HL-60 (cell line): ENCODE results near the gene KDM2B.

ENCODE experiments used
- CTCF ChIP-seq: IDR thresholded peaks from one replicate; pipeline ENCODE4 v1.5.1; 2011; ENCODE audit warnings: low read length, control low read depth, inconsistent platforms; ENCODE audit not compliant: insufficient read depth
- POLR2AphosphoS5 ChIP-seq: IDR thresholded peaks from 2 replicates; pipeline ENCODE4 v1.6.1; 2012; ENCODE audit warnings: low read depth
- REST ChIP-seq: IDR thresholded peaks from 2 replicates; pipeline ENCODE4 v1.6.1; 2012; ENCODE audit warnings: low read depth; ENCODE audit not compliant: insufficient replicate concordance
- SPI1 ChIP-seq: IDR thresholded peaks from 2 replicates; pipeline ENCODE4 v1.6.1; 2012; ENCODE audit warnings: low read depth, mild to moderate bottlenecking, borderline replicate concordance

GRCh38 chr12:121514184-121514742, 66.6 kb downstream of the KDM2B start:
- no peak for TF ChIP-seq CTCF
- no peak for TF ChIP-seq SPI1
- no peak for TF ChIP-seq POLR2AphosphoS5
- no peak for TF ChIP-seq REST
